PFSK-1 (cell line): ENCODE data around the gene ERG28.

Source experiments
- POLR2AphosphoS5 ChIP-seq: IDR thresholded peaks from 2 replicates; pipeline ENCODE4 v1.6.1; 2012; ENCODE audit warnings: low read depth, mild to moderate bottlenecking, control low read depth, low read length, moderate library complexity
- SIN3A ChIP-seq: IDR thresholded peaks from 2 replicates; pipeline ENCODE4 v1.6.1; 2012; ENCODE audit warnings: mild to moderate bottlenecking, low read length, moderate library complexity, borderline replicate concordance; ENCODE audit not compliant: insufficient read depth
- TAF1 ChIP-seq: IDR thresholded peaks from 2 replicates; pipeline ENCODE4 v1.6.1; 2012; ENCODE audit warnings: low read length, control low read depth, borderline replicate concordance; ENCODE audit not compliant: insufficient read depth
- TF ChIP-seq, protein P1 (sequence below), 2 experiments: IDR thresholded peaks; 2 replicates each; pipeline versions ENCODE4 v1.6.1 to v1.8.0; 2011 to 2012; ENCODE audit warnings: low read depth in 2 of 2, low read length in 2 of 2, control low read depth in 1 of 2, inconsistent platforms in 1 of 2, mild to moderate bottlenecking in 1 of 2, moderate library complexity in 1 of 2; ENCODE audit not compliant: insufficient read depth in 1 of 2

DNA sequence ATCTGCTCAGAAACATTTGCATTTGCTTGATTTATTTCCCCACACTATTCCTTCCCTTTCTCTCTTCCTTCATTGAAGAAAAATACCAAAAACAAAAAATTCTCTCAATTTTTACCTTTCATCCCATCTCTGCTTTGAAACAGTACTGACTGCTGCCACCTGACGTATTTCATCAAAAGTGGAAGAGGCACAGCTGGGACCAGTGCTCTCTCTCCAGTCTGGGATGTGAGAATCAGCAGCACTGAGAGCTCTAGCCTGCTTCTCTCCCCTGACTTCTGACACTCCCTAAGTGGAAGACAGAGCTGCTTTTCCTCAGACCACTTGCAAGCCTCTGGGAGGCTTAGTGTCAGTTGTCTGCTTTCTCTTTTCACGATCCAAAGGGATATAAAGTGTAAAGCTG is 37.2 kb upstream of the ERG28 start:
- no peak for TF ChIP-seq POLR2AphosphoS5
- no peak for TF ChIP-seq SIN3A
- no peak for TF ChIP-seq TAF1
- TF ChIP-seq, protein P1, sequence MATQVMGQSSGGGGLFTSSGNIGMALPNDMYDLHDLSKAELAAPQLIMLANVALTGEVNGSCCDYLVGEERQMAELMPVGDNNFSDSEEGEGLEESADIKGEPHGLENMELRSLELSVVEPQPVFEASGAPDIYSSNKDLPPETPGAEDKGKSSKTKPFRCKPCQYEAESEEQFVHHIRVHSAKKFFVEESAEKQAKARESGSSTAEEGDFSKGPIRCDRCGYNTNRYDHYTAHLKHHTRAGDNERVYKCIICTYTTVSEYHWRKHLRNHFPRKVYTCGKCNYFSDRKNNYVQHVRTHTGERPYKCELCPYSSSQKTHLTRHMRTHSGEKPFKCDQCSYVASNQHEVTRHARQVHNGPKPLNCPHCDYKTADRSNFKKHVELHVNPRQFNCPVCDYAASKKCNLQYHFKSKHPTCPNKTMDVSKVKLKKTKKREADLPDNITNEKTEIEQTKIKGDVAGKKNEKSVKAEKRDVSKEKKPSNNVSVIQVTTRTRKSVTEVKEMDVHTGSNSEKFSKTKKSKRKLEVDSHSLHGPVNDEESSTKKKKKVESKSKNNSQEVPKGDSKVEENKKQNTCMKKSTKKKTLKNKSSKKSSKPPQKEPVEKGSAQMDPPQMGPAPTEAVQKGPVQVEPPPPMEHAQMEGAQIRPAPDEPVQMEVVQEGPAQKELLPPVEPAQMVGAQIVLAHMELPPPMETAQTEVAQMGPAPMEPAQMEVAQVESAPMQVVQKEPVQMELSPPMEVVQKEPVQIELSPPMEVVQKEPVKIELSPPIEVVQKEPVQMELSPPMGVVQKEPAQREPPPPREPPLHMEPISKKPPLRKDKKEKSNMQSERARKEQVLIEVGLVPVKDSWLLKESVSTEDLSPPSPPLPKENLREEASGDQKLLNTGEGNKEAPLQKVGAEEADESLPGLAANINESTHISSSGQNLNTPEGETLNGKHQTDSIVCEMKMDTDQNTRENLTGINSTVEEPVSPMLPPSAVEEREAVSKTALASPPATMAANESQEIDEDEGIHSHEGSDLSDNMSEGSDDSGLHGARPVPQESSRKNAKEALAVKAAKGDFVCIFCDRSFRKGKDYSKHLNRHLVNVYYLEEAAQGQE (IDR thresholded peaks at IDR 0.05; ENCODE audit: insufficient read depth in 1 of 2, low read depth in 2 of 2, low read length in 2 of 2) = no peak
